HG03064 (cell line): ENCODE data around the gene SLCO1B1.

Source experiments
- ATAC-seq: cut with Tn5 transposase; IDR thresholded peaks from one replicate; pipeline ENCODE4 v1.9.1; 2021; ENCODE audit warnings: low read depth; ENCODE audit not compliant: unreplicated experiment

Gene SLCO1B1

GRCh38 chr12:21220266-21220665, 89.3 kb downstream of the SLCO1B1 start:
- ATAC-seq = no peak

- no peak for ATAC-seq
Observed at GRCh38 chr12:21221072-21221471, 90.1 kb downstream of the SLCO1B1 start.

- ATAC-seq = no peak
Observed at GRCh38 chr12:21221778-21222177, 90.8 kb downstream of the SLCO1B1 start.

GRCh38 chr12:21223930-21224329, 92.9 kb downstream of the SLCO1B1 start:
- ATAC-seq = no peak

GRCh38 chr12:21234395-21234794, 103.4 kb downstream of the SLCO1B1 start:
- no peak for ATAC-seq

- no peak for ATAC-seq
Observed at GRCh38 chr12:21239866-21240265, 108.9 kb downstream of the SLCO1B1 start.

GRCh38 chr12:21248679-21249078, 117.7 kb downstream of the SLCO1B1 start:
- no peak for ATAC-seq

- ATAC-seq = no peak
Observed at GRCh38 chr12:21252070-21252469, 121.1 kb downstream of the SLCO1B1 start.

- ATAC-seq = no peak
Observed at GRCh38 chr12:21257172-21257571, 126.2 kb downstream of the SLCO1B1 start.

GRCh38 chr12:21264232-21264631, 133.2 kb downstream of the SLCO1B1 start:
- ATAC-seq = no peak

- ATAC-seq = no peak
Observed at GRCh38 chr12:21265932-21266331, 134.9 kb downstream of the SLCO1B1 start.

GRCh38 chr12:21276826-21277225, 145.8 kb downstream of the SLCO1B1 start:
- no peak for ATAC-seq
